B cell (primary cell): ENCODE measurements around the gene CAPZA1. TPM values are rescaled to one million over a fixed set of nuclear protein-coding genes. Genes with fewer than 3 reads are reported as not detected.

Experiments used
- ATAC-seq: fragments of 200-7000 bp; cut with Tn5 transposase; one replicate; pipeline ENCODE4 v1.10.0; 2021; ENCODE audit warnings: low read depth, mild to moderate bottlenecking, moderate number of reproducible peaks, moderate library complexity
- CTCF ChIA-PET: fragments of 350-600 bp; sonication (Branson Sonifier 250); formaldehyde crosslinking; loops from one replicate; lab custom pipeline; 2021; ENCODE audit warnings: antibody characterized with exemption, inconsistent platforms; lab: Charles Lee
- POLR2A ChIA-PET: fragments of 350-600 bp; sonication (Branson Sonifier 250); formaldehyde crosslinking; loops from one replicate; lab custom pipeline; 2021; ENCODE audit warnings: antibody characterized with exemption; lab: Charles Lee
- DNase-seq: peaks from one replicate; pipeline ENCODE4 v3.0.0; 2013
- H2AFZ ChIP-seq: 2 replicates; pipeline ENCODE4 v1.6.1; 2012; ENCODE audit warnings: mild to moderate bottlenecking, low read depth, low read length; ENCODE audit not compliant: insufficient read depth, poor library complexity, severe bottlenecking
- H3K27ac ChIP-seq, 2 donors: 1 replicate in 1 of 2; 2 replicates in 1 of 2; pipeline ENCODE4 v1.5.1; 2012 to 2013; ENCODE audit warnings: low read length in 2 of 2, mild to moderate bottlenecking in 2 of 2, moderate library complexity in 1 of 2
- H3K27me3 ChIP-seq, 4 experiments: fragments of 200-600 bp in 1 of 4; sonication (generic) in 1 of 4; replicated peaks in 1 of 4; 1 replicate in 2 of 4; 2 replicates in 2 of 4; pipeline versions ENCODE4 v1.6.1 to v1.7.0; 2013 to 2016; ENCODE audit warnings: low read length in 3 of 4, mild to moderate bottlenecking in 2 of 4, mixed read lengths in 1 of 4, moderate library complexity in 1 of 4; ENCODE audit not compliant: insufficient read depth in 4 of 4, control insufficient read depth in 3 of 4; ENCODE audit errors: control extremely low read depth in 1 of 4
- H3K36me3 ChIP-seq, 2 experiments: replicated peaks in 1 of 2; 1 replicate in 1 of 2; 2 replicates in 1 of 2; pipeline versions ENCODE4 v1.6.1 to v1.7.1; 2013; ENCODE audit warnings: low read length in 1 of 2; ENCODE audit not compliant: insufficient read depth in 2 of 2, control insufficient read depth in 1 of 2; ENCODE audit errors: control extremely low read depth in 1 of 2, extremely low read depth in 1 of 2
- H3K4me1 ChIP-seq, 2 donors: fragments of 200-600 bp in 1 of 2; sonication (generic) in 1 of 2; 1 replicate in 1 of 2; 2 replicates in 1 of 2; pipeline versions ENCODE4 v1.5.1 to v1.6.1; 2013 to 2017; ENCODE audit warnings: low read length in 2 of 2; ENCODE audit not compliant: control insufficient read depth in 2 of 2, insufficient read depth in 2 of 2
- H3K4me2 ChIP-seq: replicated peaks from 2 replicates; pipeline ENCODE3; 2012; ENCODE audit warnings: mild to moderate bottlenecking, low read depth, low read length; ENCODE audit not compliant: poor library complexity, severe bottlenecking
- H3K4me3 ChIP-seq, 5 experiments: fragments of 200-600 bp in 1 of 5; sonication (generic) in 1 of 5; 1 replicate in 3 of 5; 2 replicates in 2 of 5; pipeline versions ENCODE4 v1.5.1 to v1.7.0; 2011 to 2016; ENCODE audit warnings: low read length in 4 of 5, mild to moderate bottlenecking in 4 of 5, low read depth in 2 of 5, control low read depth in 1 of 5, moderate library complexity in 1 of 5; ENCODE audit not compliant: insufficient read depth in 1 of 5; ENCODE audit errors: control extremely low read depth in 1 of 5, extremely low read depth in 1 of 5
- H3K79me2 ChIP-seq: fragments of 200-600 bp; sonication (generic); one replicate; pipeline ENCODE4 v1.6.0; 2016; ENCODE audit warnings: low read length; ENCODE audit not compliant: control insufficient read depth, insufficient read depth
- H3K9ac ChIP-seq: fragments of 200-600 bp; sonication (generic); 2 replicates; pipeline ENCODE4 v1.6.1; 2017; ENCODE audit warnings: mild to moderate bottlenecking, low read length, moderate library complexity
- H3K9me3 ChIP-seq, 3 donors: one replicate each; pipeline versions ENCODE4 v1.6.1 to v1.7.1; 2013; ENCODE audit warnings: low read length in 2 of 3; ENCODE audit not compliant: control insufficient read depth in 2 of 3, insufficient read depth in 1 of 3; ENCODE audit errors: control extremely low read depth in 1 of 3
- H4K20me1 ChIP-seq: 2 replicates; pipeline ENCODE4 v1.6.0; 2012; ENCODE audit warnings: mild to moderate bottlenecking, low read length; ENCODE audit not compliant: insufficient read depth, control insufficient read depth, poor library complexity, severe bottlenecking
- H3K27ac Mint-ChIP-seq: one replicate; pipeline ENCODE4 v1.8.0; 2021; ENCODE audit warnings: mixed read lengths
- H3K27me3 Mint-ChIP-seq: one replicate; pipeline ENCODE4 v1.8.0; 2021; ENCODE audit warnings: mixed read lengths
- H3K4me1 Mint-ChIP-seq: one replicate; pipeline ENCODE4 v1.8.0; 2021; ENCODE audit warnings: mixed read lengths
- H3K4me3 Mint-ChIP-seq: one replicate; pipeline ENCODE4 v1.8.0; 2021; ENCODE audit warnings: mixed read lengths
- H3K9me3 Mint-ChIP-seq: one replicate; pipeline ENCODE4 v1.8.0; 2022; ENCODE audit warnings: mixed read lengths; ENCODE audit not compliant: insufficient read depth
- EZH2 ChIP-seq: IDR thresholded peaks from 2 replicates; pipeline ENCODE4 v1.6.1; 2012; ENCODE audit warnings: borderline replicate concordance, low read depth, mild to moderate bottlenecking, moderate library complexity, low read length; ENCODE audit not compliant: insufficient read depth, poor library complexity, severe bottlenecking
- WGBS: methylation state at CpG from one replicate; pipeline ENCODE4 v1.1.5; 2013; ENCODE audit warnings: missing lambda C conversion rate; ENCODE audit not compliant: insufficient coverage; 5-methylcytosine and 5-hydroxymethylcytosine counted together
- intact Hi-C: fragments of 100-400 bp; cut with micrococcal nuclease; formaldehyde crosslinking; loops from one replicate; pipeline ENCODE4 v1.10.0; 2022
- polyA plus RNA-seq: library from polyadenylated mRNA; depleted of rRNA; stranded (reverse); fragments of >200 nt; gene quantifications from 2 replicates; pipeline ENCODE4 v1.2.3, GENCODE V29; 2012
- total RNA-seq, 2 donors: library from RNA; stranded (reverse); fragments of 120-200 nt in 1 of 2; gene quantifications; 1 replicate in 1 of 2; 2 replicates in 1 of 2; pipeline versions ENCODE4 v1.2.3 to v1.2.4, GENCODE V29; 2013 to 2022
- TF ChIP-seq, protein P1 (sequence below): fragments of 200-600 bp; IDR thresholded peaks from one replicate; pipeline ENCODE4 v1.8.0; 2022; ENCODE audit warnings: antibody characterized with exemption, mild to moderate bottlenecking

The CAPZA1 gene
- total and polyA plus RNA-seq, 2 donors (not counting 1 experiment from before 2014, with no cell fraction given): 52.2 to 172 TPM

DNA sequence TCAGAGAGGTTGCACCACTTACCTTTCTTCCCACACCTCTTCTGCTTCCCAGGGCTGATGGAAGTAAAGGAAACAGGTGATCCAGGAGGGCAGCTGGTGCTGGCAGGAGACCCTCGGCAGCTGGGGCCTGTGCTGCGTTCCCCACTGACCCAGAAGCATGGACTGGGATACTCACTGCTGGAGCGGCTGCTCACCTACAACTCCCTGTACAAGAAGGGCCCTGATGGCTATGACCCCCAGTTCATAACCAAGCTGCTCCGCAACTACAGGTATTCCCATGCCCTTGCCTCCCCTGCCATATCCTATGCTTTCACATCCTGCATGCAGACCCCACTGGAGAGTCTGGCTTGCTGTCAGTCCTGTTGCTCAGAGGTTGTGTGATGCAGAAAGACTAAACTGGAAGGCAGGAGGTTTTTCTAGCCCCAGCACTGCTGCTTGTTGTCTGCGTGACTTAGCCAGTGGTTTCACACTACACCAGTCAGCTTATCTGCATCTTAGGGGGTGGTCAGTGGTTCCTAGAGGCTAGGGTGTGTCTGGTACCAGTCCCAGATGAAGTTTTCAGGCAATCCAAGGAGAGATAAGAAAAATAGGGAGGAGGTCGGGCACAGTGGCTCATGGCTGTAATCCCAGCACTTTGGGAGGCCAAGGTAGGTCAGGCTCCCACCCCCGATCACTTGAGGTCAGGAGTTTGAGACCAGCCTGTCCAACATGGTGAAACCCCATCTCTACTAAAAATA, 77.1 kb downstream of the CAPZA1 start:
- intact Hi-C loops: no loop called here
- TF ChIP-seq, protein P1, sequence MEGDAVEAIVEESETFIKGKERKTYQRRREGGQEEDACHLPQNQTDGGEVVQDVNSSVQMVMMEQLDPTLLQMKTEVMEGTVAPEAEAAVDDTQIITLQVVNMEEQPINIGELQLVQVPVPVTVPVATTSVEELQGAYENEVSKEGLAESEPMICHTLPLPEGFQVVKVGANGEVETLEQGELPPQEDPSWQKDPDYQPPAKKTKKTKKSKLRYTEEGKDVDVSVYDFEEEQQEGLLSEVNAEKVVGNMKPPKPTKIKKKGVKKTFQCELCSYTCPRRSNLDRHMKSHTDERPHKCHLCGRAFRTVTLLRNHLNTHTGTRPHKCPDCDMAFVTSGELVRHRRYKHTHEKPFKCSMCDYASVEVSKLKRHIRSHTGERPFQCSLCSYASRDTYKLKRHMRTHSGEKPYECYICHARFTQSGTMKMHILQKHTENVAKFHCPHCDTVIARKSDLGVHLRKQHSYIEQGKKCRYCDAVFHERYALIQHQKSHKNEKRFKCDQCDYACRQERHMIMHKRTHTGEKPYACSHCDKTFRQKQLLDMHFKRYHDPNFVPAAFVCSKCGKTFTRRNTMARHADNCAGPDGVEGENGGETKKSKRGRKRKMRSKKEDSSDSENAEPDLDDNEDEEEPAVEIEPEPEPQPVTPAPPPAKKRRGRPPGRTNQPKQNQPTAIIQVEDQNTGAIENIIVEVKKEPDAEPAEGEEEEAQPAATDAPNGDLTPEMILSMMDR: no peak
- TF ChIP-seq EZH2: no peak
- peaks cover 27 to 30% of the 10 kb centered on the region in 2 donors for H3K4me1 ChIP-seq
- no peak overlapping the region for H3K27ac ChIP-seq
- no peaks in the 10 kb centered on the region for H3K27me3 ChIP-seq
- H3K9ac ChIP-seq: no peak overlapping the region
- ATAC-seq (no peak), DNase-seq (no peak)
- H3K4me2 ChIP-seq: no peak overlapping the region
- 100% methylated on average over 6 of the region's 7 CpGs for WGBS
- Mint-ChIP-seq H3K27me3 (no peaks in the 10 kb centered on the region), H3K4me1 (peaks cover 29% of the 10 kb centered on the region), H3K4me3 (no peak overlapping the region), H3K27ac (no peak overlapping the region), H3K9me3 (no peaks in the 10 kb centered on the region)
- H2AFZ ChIP-seq: no peak overlapping the region
- no peaks in the 10 kb centered on the region for H3K9me3 ChIP-seq
- peaks cover 0 to 17% of the 10 kb centered on the region in 2 experiments for H3K36me3 ChIP-seq
- no peaks in the 10 kb centered on the region for H4K20me1 ChIP-seq
- H3K4me3 ChIP-seq: no peak overlapping the region
- H3K79me2 ChIP-seq: no peaks in the 10 kb centered on the region
- POLR2A ChIA-PET: interaction anchor here (1.3 kb wide), 1 partner anchor 22 kb away, joined by 3 read pairs; the partner anchor contains the start of gene MOV10
- CTCF ChIA-PET: interaction anchor here (0.9 kb wide), 2 partner anchors 18 to 20 kb away, joined by 3 read pairs; partner anchors contain the start of gene PPM1J

- Histone ChIP-seq H3K9me3 (no peaks in the 10 kb centered on the region), H4K20me1 (no peaks in the 10 kb centered on the region), H3K27ac (no peak overlapping the region), H3K27me3 (no peaks in the 10 kb centered on the region), H3K36me3 (peaks cover 0 to 14% of the 10 kb centered on the region in 2 experiments), H2AFZ (no peak overlapping the region), H3K79me2 (no peaks in the 10 kb centered on the region), H3K4me2 (no peak overlapping the region), H3K9ac (no peak overlapping the region), H3K4me3 (no peak overlapping the region), H3K4me1 (peaks cover 35 to 41% of the 10 kb centered on the region in 2 donors)
- DNase-seq: no peak
- WGBS: 100% methylated on average over 5 of the region's 9 CpGs
- CTCF ChIA-PET: interaction anchor here (0.9 kb wide), 1 partner anchor 17 kb away, joined by 3 read pairs; the partner anchor contains the start of gene PPM1J
- Mint-ChIP-seq H3K9me3 (no peaks in the 10 kb centered on the region), H3K27ac (no peak overlapping the region), H3K4me3 (no peak overlapping the region), H3K4me1 (peaks cover 40% of the 10 kb centered on the region), H3K27me3 (no peaks in the 10 kb centered on the region)
- no peak for TF ChIP-seq EZH2
- TF ChIP-seq, protein P1: no peak
- intact Hi-C loops: no loop called here
- POLR2A ChIA-PET: interaction anchor here (1.3 kb wide), 1 partner anchor 23 kb away, joined by 3 read pairs; the partner anchor contains the start of gene MOV10
- no peak for ATAC-seq
Measured at GRCh38 chr1:112697781-112698201, 78.2 kb downstream of the CAPZA1 start.
